Upper lobe of right lung (tissue), 1 donor: ENCODE results near the gene ECM2. TPM values are rescaled to one million over a fixed set of nuclear protein-coding genes. Genes with fewer than 3 reads are reported as not detected.

ENCODE experiments used
- ATAC-seq: fragments of 200-7000 bp; cut with Tn5 transposase; one replicate; pipeline ENCODE4 v1.9.1; 2020; ENCODE audit warnings: mild to moderate bottlenecking, moderate library complexity
- DNase-seq: peaks from one replicate; pipeline ENCODE4 v3.0.0-alpha.2; 2020
- H3K27ac ChIP-seq: fragments of 200-600 bp; one replicate; pipeline ENCODE4 v1.8.0; 2022
- H3K27me3 ChIP-seq: fragments of 200-600 bp; one replicate; pipeline ENCODE4 v1.8.0; 2022; ENCODE audit warnings: mild to moderate bottlenecking
- H3K36me3 ChIP-seq: fragments of 200-600 bp; one replicate; pipeline ENCODE4 v1.8.0; 2022
- H3K4me1 ChIP-seq: fragments of 200-600 bp; one replicate; pipeline ENCODE4 v1.8.0; 2022
- H3K4me3 ChIP-seq: fragments of 200-600 bp; one replicate; pipeline ENCODE4 v1.8.0; 2022; ENCODE audit warnings: mild to moderate bottlenecking
- H3K9me3 ChIP-seq: fragments of 200-600 bp; one replicate; pipeline ENCODE4 v1.8.0; 2022
- intact Hi-C: fragments of 100-400 bp; cut with DNase I; formaldehyde crosslinking; loops from one replicate; pipeline ENCODE4 v1.11.0; 2022
- total RNA-seq: library from RNA; stranded (reverse); fragmentation: NEBNext Ultra II Directional; extraction: Animal tissue kit (Norgen Biotek cat#: 25700); gene quantifications from one replicate; pipeline ENCODE4 v1.2.1, GENCODE V29; 2021
- TF ChIP-seq, protein P1 (sequence below): fragments of 200-600 bp; IDR thresholded peaks from one replicate; pipeline ENCODE4 v1.8.0; 2022; ENCODE audit warnings: antibody characterized with exemption
- donor health status: DM: no; HTN: yes; CAD: no; lungs with severe emphysema.

ECM2 gene
- total RNA-seq, 1 donor from 2014 or later: 13.8 TPM

- Histone ChIP-seq H3K4me3 (no peak overlapping the region), H3K27ac (no peak overlapping the region), H3K36me3 (no peaks in the 10 kb centered on the region), H3K27me3 (no peaks in the 10 kb centered on the region), H3K9me3 (no peaks in the 10 kb centered on the region), H3K4me1 (peaks cover 11% of the 10 kb centered on the region)
- ATAC-seq (no peak), DNase-seq (no peak)
- intact Hi-C loops: no loop called here
- TF ChIP-seq, protein P1, sequence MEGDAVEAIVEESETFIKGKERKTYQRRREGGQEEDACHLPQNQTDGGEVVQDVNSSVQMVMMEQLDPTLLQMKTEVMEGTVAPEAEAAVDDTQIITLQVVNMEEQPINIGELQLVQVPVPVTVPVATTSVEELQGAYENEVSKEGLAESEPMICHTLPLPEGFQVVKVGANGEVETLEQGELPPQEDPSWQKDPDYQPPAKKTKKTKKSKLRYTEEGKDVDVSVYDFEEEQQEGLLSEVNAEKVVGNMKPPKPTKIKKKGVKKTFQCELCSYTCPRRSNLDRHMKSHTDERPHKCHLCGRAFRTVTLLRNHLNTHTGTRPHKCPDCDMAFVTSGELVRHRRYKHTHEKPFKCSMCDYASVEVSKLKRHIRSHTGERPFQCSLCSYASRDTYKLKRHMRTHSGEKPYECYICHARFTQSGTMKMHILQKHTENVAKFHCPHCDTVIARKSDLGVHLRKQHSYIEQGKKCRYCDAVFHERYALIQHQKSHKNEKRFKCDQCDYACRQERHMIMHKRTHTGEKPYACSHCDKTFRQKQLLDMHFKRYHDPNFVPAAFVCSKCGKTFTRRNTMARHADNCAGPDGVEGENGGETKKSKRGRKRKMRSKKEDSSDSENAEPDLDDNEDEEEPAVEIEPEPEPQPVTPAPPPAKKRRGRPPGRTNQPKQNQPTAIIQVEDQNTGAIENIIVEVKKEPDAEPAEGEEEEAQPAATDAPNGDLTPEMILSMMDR: no peak
These were observed 27.6 kb upstream of the ECM2 start for GRCh38 chr9:92563116-92564100.

DNA sequence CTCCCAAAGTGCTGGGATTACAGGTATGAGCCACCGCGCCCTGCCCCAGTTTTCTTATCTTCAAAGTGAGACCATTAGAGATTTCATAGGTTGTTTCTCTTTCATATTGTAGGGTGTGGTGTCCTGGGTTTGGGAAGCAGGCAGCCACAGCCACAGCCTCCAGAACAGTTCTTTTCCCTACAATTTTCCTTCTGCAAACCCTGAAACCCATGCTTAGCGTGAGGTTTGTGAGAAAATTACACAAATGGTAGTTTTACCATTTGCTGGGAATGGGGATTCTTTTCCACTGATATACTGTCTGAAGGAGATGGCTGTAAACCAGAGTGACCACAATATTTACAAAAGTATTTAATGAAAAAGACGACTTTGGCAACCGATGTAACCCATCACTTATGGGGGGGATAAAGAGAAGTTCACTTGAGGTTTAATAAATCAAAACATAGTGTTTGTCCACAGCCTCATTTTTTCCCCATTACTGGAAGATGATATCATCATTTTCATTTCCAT is 26.7 kb upstream of the ECM2 start:
- Histone ChIP-seq H3K27me3 (no peaks in the 10 kb centered on the region), H3K4me1 (peaks cover 11% of the 10 kb centered on the region), H3K9me3 (no peaks in the 10 kb centered on the region), H3K4me3 (no peak overlapping the region), H3K27ac (no peak overlapping the region), H3K36me3 (no peaks in the 10 kb centered on the region)
- DNase-seq: no peak
- no peak for ATAC-seq
- TF ChIP-seq, protein P1: no peak
- intact Hi-C loops: no loop called here

- Histone ChIP-seq H3K4me1 (peaks cover 11% of the 10 kb centered on the region), H3K27ac (no peak overlapping the region), H3K9me3 (no peaks in the 10 kb centered on the region), H3K36me3 (no peaks in the 10 kb centered on the region), H3K4me3 (no peak overlapping the region), H3K27me3 (no peaks in the 10 kb centered on the region)
- intact Hi-C loops: no loop called here
- ATAC-seq (no peak), DNase-seq (no peak)
- TF ChIP-seq, protein P1: no peak
These were observed 25.9 kb upstream of the ECM2 start for GRCh38 chr9:92561374-92562330.

- no peak overlapping the region for H3K4me3 ChIP-seq
- H3K4me1 ChIP-seq: peaks cover 10% of the 10 kb centered on the region
- H3K27ac ChIP-seq: no peak overlapping the region
- no peaks in the 10 kb centered on the region for H3K9me3 ChIP-seq
- no peak for DNase-seq
- ATAC-seq: no peak
- TF ChIP-seq, protein P1: no peak
- intact Hi-C loops: no loop called here
- H3K27me3 ChIP-seq: no peaks in the 10 kb centered on the region
- H3K36me3 ChIP-seq: no peaks in the 10 kb centered on the region
These were observed 23.0 kb upstream of the ECM2 start for GRCh38 chr9:92558612-92559374.

DNA sequence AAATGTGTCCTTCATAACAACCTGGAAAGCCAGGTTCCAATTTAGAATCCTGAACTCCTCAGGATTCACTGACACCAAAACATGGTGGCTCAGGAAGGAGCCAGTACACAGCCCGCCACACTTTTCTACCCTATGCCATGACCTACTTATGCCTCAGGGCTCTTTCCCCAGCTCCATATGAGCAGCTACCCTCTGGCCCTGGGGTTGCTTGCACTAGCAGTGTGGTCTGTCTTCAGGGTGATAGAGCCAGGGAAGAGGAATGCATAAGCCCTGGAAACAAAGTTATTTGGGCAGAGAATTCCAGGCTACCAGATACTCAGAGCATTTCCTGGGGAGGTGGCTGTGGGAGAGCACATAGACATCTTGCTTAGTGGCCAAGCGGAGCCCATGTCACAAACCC is 15.0 kb upstream of the ECM2 start:
- TF ChIP-seq, protein P1: no peak
- Histone ChIP-seq H3K4me3 (no peak overlapping the region), H3K4me1 (no peaks in the 10 kb centered on the region), H3K9me3 (no peaks in the 10 kb centered on the region), H3K27me3 (no peaks in the 10 kb centered on the region), H3K36me3 (no peaks in the 10 kb centered on the region), H3K27ac (no peak overlapping the region)
- ATAC-seq (no peak), DNase-seq (no peak)
- intact Hi-C loops: no loop called here
